Measurements from ENCODE around the gene MRPL9. TPM values are rescaled to one million over a fixed set of nuclear protein-coding genes. Genes with fewer than 3 reads are reported as not detected.
A peak's percentile ranks its signal among the peaks of the same experiment; 100 is the strongest.
"Not testable (repeated sequence)": the region's sequence is repeated elsewhere in the genome, so short reads cannot be mapped to it uniquely, and the experiment has no call there.

MRPL9 gene
- polyA plus RNA-seq, 12 donors, result 53.7 to 91.3 (median 75.7) TPM; not detected in 1

GRCh38 chr1:151790940-151791651 is 27.8 kb upstream of the MRPL9 start:
- no peak for DNase-seq

- peak; percentile 95 for DNase-seq
Observed at GRCh38 chr1:151790071-151790939, 27.0 kb upstream of the MRPL9 start, which contains the start of gene TDRKH. Gene TDRKH (minus strand): TSS chr1:151790500. CDS start chr1:151783022, 7,478 bp downstream.

GRCh38 chr1:151787689-151788088 is 24.4 kb upstream of the MRPL9 start:
- DNase-seq, result no peak

- DNase-seq, result no peak
Observed at GRCh38 chr1:151783796-151784195, 20.5 kb upstream of the MRPL9 start.

GRCh38 chr1:151782741-151783140 is 19.4 kb upstream of the MRPL9 start:
- DNase-seq, result no peak

GRCh38 chr1:151782026-151782425 is 18.7 kb upstream of the MRPL9 start:
- DNase-seq, result not testable (repeated sequence)

- not testable (repeated sequence) for DNase-seq
Observed at GRCh38 chr1:151780736-151781135, 17.4 kb upstream of the MRPL9 start.

GRCh38 chr1:151779852-151780251 is 16.6 kb upstream of the MRPL9 start:
- DNase-seq, result no peak

- no peak for DNase-seq
Observed at GRCh38 chr1:151777317-151777716, 14.0 kb upstream of the MRPL9 start.

- no peak for DNase-seq
Observed at GRCh38 chr1:151776665-151777062, 13.4 kb upstream of the MRPL9 start.

- DNase-seq, result no peak
Observed at GRCh38 chr1:151775894-151776664, 12.8 kb upstream of the MRPL9 start.

GRCh38 chr1:151774256-151774922 is 11.1 kb upstream of the MRPL9 start:
- DNase-seq, result no peak

- DNase-seq, result no peak
Observed at GRCh38 chr1:151773702-151774101, 10.4 kb upstream of the MRPL9 start.

GRCh38 chr1:151769270-151769669 is 6.0 kb upstream of the MRPL9 start:
- not testable (repeated sequence) for DNase-seq

- DNase-seq, result not testable (repeated sequence)
Observed at GRCh38 chr1:151768351-151769066, 5.2 kb upstream of the MRPL9 start.

- no peak for DNase-seq
Observed at GRCh38 chr1:151763990-151764389, 694 bp upstream of the MRPL9 start.

GRCh38 chr1:151760597-151761385 is 2.5 kb downstream of the MRPL9 start:
- no peak for DNase-seq

GRCh38 chr1:151759241-151759640 is 4.1 kb downstream of the MRPL9 start:
- DNase-seq, result no peak

GRCh38 chr1:151756291-151756690 is 7.0 kb downstream of the MRPL9 start:
- no peak for DNase-seq

GRCh38 chr1:151741516-151741915 is 21.8 kb downstream of the MRPL9 start:
- no peak for DNase-seq

All from muscle of arm (tissue), 12 donors.